HG02884 (cell line): ENCODE data around the gene CPED1.
"Not testable (repeated sequence)": the region's sequence is repeated elsewhere in the genome, so short reads cannot be mapped to it uniquely, and the experiment has no call there.

Experiments used
- ATAC-seq: cut with Tn5 transposase; IDR thresholded peaks from one replicate; pipeline ENCODE4 v1.9.1; 2021; ENCODE audit warnings: mild to moderate bottlenecking, moderate library complexity; ENCODE audit not compliant: unreplicated experiment

CPED1 gene

GRCh38 chr7:121303422-121304101 is 315.1 kb downstream of the CPED1 start:
- ATAC-seq = no peak

GRCh38 chr7:121304102-121304658 is 315.7 kb downstream of the CPED1 start:
- no peak for ATAC-seq

GRCh38 chr7:121305109-121305508 is 316.6 kb downstream of the CPED1 start:
- no peak for ATAC-seq

GRCh38 chr7:121306565-121306964 is 318.1 kb downstream of the CPED1 start:
- ATAC-seq = no peak

DNA sequence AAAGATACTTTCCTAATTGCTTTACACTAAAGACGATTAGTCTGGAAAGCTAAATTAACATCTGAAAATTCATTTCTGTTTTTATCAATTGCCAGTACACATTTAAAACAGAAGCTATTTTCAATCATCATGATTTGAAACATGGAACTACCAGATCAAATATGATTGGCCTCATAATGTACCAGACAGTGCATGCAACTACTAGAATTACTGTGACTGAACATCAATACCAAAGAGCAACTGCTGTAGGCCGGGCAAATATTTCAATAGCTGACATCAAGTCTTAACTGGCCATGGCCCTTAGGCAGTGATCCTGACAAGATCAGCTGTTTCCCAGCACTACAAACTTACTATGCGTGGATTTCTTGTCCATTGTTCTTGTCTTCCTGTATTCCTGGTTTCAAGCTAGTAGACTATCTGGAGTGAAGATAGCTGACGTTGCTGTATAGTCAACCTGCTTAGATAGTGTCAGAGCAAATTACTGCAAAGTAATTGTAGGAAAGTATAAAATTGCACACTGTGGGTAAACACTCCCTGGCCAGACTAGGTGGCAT is 318.6 kb downstream of the CPED1 start:
- peak; percentile 30 for ATAC-seq

DNA sequence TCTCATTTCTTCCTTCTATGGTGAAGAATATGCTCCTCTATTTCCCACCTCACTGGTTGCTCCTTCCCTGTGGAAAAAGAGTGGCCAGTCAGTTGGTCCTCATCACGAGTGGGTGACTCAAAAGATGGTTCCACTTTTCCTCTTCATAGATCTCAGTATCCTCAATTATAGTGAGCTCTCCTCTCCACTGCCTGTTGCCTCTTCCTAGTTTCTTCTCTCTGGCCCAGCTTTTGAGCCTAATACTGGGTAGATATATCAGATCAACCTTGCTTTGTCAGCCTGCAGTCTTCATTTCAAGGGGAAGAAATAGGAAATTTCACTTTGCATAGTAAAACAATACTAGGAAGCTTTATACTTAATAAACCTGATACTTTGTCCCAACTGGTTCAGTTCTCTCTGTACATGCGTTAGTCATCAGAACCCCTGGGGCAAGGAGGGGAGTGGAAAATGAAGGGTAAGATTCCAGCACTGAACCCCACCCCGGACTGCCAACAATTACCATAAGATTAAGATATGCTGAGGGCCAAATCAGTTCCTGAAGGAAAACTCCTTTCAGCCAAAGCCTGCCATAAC is 324.8 kb downstream of the CPED1 start:
- ATAC-seq = no peak

DNA sequence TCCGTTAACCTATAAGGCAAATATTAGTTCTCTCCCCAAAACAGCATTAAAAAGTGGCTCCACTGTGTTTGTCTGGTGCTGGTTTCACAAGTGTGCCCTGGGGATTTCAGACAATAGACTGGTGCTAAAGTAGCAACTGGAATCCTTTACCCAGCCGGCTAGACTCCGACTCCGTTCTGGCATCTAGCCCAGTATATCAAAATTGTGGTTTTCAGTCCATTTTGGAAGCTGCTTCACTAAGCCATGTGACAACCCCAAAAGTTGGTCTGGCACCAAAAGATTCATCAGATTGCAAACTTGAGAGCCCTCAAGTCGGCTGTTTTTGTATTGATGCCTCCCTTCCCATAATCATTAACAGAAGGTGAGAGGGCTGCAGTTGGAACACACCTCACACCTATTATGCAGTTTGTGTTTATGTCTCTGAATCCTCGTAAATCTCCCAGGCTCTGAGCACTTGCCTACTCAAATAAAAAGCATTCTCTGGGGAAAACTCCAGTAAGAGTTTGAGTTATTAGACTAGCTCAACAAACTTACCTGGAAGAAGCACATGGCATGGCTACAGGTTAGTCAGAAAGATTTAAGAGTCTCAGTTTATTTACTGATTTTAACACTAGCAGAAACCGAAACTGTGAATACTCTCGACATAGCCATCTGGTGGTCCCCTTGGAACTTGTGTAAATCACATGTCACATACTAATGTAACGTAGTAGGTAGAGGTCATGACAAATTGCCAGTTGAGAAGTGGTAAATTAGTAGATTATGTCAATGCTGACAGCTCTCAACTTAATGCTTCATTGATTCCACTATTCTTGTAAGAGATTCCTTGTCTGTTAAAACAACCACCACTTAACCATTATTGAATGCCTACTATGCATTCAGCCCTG is 325.5 kb downstream of the CPED1 start:
- peak; percentile 88 for ATAC-seq

DNA sequence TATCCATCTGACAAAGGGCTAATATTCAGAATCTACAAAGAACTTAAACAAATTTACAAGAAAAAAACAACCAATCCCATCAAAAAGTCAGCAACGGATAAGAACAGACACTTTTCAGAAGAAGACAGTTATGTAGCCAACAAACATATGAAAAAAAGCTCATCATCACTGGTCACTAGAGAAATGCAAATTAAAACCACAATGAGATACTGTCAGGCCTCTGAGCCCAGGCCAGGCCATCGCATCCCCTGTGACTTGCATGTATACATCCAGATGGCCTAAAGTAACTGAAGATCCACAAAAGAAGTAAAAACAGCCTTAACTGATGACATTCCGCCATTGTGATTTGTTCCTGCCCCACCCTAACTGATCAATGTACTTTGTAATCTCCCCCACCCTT is 326.7 kb downstream of the CPED1 start:
- ATAC-seq = not testable (repeated sequence)

DNA sequence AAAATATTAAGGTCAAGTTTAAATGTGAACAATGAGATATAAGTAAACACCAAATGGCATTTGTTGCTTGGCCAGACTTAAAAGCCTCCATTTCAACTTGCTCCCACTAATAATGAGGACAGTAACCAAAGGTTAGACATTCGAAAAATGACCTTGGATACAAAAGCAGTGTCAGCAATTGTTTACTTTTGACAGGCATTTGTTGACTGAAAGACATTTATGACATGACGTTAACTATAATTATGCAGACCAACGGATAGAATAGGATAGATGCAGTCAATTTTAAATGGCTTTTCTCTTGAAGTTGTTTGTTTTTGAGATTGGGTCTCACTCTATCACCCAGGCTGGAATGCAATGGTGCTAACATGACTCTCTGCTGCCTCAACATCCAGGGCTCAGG is 333.9 kb downstream of the CPED1 start:
- no peak for ATAC-seq

DNA sequence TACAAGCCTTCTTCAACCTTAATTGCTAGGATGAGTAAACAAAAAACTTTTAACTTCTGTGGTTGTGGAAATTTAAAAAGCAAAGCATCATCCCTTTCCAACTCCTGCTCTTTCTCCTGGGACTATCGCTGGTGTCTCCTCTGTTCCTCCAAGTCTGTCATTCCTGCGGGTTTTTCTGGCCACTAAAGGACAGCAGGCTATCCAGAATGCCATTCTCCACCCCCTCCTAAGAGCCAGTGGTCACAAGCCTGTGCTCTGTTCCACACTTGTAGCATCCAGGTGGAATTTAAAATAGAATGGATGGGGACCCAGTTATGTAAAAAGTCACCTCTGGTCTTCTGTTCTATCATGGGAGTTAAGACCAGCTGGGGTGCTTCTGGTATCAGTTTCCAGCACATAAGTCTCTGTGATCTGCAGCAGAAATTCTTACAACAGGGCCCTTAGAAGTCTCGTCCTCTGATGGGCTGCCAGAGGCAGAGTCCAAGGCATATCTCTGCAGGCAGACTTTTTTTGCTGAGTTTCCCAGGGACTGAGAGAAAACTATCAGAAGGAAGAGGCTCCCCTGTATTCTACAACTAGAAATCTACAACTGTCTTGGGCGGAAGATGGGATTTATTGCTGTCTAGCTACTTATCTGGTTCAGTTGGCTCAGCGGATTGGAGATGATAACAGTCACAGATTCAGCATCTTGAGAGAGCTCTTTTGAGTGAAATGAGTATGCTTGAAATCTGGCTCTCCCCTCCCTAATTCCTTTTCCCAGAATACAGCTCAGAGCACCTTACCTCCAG is 335.2 kb downstream of the CPED1 start:
- ATAC-seq = no peak

DNA sequence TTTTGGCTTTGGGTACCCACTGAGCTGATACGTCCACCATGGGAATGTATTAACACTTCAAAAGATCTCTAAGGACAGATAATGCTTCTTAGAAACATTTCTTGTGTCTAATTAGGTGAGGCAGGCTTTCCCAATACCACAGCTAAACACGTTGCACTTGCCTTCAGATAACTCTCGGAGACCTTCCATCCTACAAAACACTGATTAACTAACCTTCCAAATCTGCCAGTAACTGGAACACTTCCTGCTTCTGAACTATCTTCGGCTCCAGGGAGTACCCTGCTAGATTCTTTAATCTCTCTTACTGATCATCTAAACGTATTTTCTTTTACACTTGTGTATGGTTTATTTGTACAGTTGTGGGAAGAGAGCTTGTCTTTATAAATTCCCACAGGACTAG is 339.2 kb downstream of the CPED1 start:
- ATAC-seq = no peak

GRCh38 chr7:121328508-121329190 is 340.1 kb downstream of the CPED1 start, which contains the start of gene WNT16:
Gene WNT16 (plus strand): TSS chr7:121329000. CDS start chr7:121329293, 293 bp downstream.
- no peak for ATAC-seq

GRCh38 chr7:121329191-121330052 is 340.9 kb downstream of the CPED1 start:
- ATAC-seq = peak; percentile 57

DNA sequence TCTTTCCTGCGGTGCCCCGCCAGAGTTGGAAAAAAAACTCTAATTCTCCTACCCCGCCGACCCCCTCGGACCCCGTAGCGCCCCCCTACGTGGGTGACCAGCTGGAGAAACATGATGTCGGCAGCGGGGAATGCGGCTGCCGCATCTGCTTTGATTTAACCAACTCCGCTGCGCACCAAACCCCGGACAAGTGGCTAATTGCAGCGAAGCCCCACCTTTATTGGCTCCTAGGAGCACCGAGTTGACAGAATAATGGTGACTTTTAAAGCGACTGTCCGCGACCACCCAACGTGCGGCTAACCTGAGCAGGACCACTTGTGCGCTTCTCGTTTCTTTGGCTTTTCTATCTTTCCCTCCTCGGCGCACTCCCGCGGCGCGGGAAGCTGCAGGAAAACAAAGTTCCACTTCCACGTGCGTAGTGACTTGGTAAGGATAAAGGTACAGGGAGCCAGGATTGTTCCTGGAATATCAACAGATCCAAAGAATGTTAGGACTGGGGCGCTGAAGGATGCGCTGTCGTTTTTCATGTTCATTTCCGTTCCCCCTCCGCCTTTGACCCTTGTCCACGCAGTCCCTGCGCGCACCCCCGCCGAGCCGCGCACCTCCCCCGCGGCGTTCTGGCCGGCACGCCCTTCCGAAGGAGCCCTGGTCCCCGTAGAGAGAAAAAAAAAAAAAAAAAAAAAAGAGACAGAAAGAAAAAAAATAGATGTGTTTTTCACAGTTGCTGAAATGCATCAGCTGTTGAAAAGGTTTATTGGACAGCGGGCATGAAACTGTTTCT is 341.7 kb downstream of the CPED1 start:
- ATAC-seq = peak; percentile 17

- ATAC-seq = no peak
Measured at GRCh38 chr7:121331048-121331447, 342.5 kb downstream of the CPED1 start.

DNA sequence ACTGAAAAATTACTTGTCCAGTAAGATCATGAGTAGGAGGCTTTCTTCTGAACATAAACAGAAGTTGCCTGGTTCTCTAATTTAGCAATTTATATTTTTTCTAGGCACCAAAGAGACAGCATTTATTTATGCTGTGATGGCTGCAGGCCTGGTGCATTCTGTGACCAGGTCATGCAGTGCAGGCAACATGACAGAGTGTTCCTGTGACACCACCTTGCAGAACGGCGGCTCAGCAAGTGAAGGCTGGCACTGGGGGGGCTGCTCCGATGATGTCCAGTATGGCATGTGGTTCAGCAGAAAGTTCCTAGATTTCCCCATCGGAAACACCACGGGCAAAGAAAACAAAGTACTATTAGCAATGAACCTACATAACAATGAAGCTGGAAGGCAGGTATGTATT is 343.1 kb downstream of the CPED1 start:
- ATAC-seq = no peak

- ATAC-seq = no peak
Measured at GRCh38 chr7:121334376-121334775, 345.9 kb downstream of the CPED1 start.
